DMS153 treated with DMSO at 0.1 percent for 48 hours (cell line): ENCODE measurements around the gene SERTAD3.
A peak's percentile ranks its signal among the peaks of the same experiment; 100 is the strongest.

Source experiments
- DNase-seq: peaks from one replicate; lab custom pipeline; 2025; ENCODE audit not compliant: unreplicated experiment; lab: John Stamatoyannopoulos, UW

SERTAD3 gene

GRCh38 chr19:40425450-40426287, 18.5 kb downstream of the SERTAD3 start, which contains the start of gene SERTAD1:
Gene SERTAD1, minus strand, starts transcription at chr19:40425992. Its CDS starts 2,446 bp downstream, at chr19:40423546.
- peak; percentile 98 for DNase-seq

GRCh38 chr19:40424637-40425449, 19.3 kb downstream of the SERTAD3 start:
- DNase-seq, result no peak

- DNase-seq, result no peak
These were observed 20.2 kb downstream of the SERTAD3 start for GRCh38 chr19:40423938-40424337.

GRCh38 chr19:40422748-40423566, 21.2 kb downstream of the SERTAD3 start:
- no peak for DNase-seq

- DNase-seq, result no peak
These were observed 22.0 kb downstream of the SERTAD3 start for GRCh38 chr19:40421993-40422747.

- DNase-seq, result peak; percentile 84
These were observed 23.1 kb downstream of the SERTAD3 start for GRCh38 chr19:40420766-40421765.

- no peak for DNase-seq
These were observed 23.7 kb downstream of the SERTAD3 start for GRCh38 chr19:40420451-40420765.

- no peak for DNase-seq
These were observed 24.4 kb downstream of the SERTAD3 start for GRCh38 chr19:40419780-40420179.

- no peak for DNase-seq
These were observed 25.0 kb downstream of the SERTAD3 start for GRCh38 chr19:40419066-40419612.

GRCh38 chr19:40418040-40418439, 26.1 kb downstream of the SERTAD3 start:
- no peak for DNase-seq

GRCh38 chr19:40417643-40417981, 26.5 kb downstream of the SERTAD3 start:
- DNase-seq, result no peak

- DNase-seq, result no peak
These were observed 27.1 kb downstream of the SERTAD3 start for GRCh38 chr19:40416918-40417642.

GRCh38 chr19:40415768-40416167, 28.4 kb downstream of the SERTAD3 start:
- DNase-seq, result no peak

GRCh38 chr19:40414542-40415535, 29.3 kb downstream of the SERTAD3 start:
- DNase-seq, result no peak

- no peak for DNase-seq
These were observed 30.8 kb downstream of the SERTAD3 start, which contains the start of gene PRX for GRCh38 chr19:40413291-40413845. Gene PRX, minus strand, starts transcription at chr19:40413378. Its CDS starts 5,446 bp downstream, at chr19:40407932.

- no peak for DNase-seq
These were observed 31.3 kb downstream of the SERTAD3 start for GRCh38 chr19:40412866-40413265.

GRCh38 chr19:40411958-40412499, 32.1 kb downstream of the SERTAD3 start:
- DNase-seq, result no peak
